H1 (cell line): ENCODE measurements around the gene PMFBP1. TPM values are rescaled to one million over a fixed set of nuclear protein-coding genes. Genes with fewer than 3 reads are reported as not detected.

Source experiments
- ASH2L ChIP-seq: fragments of 200-600, 300-600 bp; sonication (generic); IDR thresholded peaks from one replicate; pipeline ENCODE4 v1.7.1; 2017; ENCODE audit warnings: low read length
- ATF2 ChIP-seq: IDR thresholded peaks from 2 replicates; pipeline ENCODE4 v1.6.1; 2012; ENCODE audit warnings: low read length, inconsistent platforms
- CBX8 ChIP-seq: fragments of 300-800, 300-1000 bp; sonication (generic); IDR thresholded peaks from 2 replicates; pipeline ENCODE4 v1.7.1; 2016; ENCODE audit warnings: low read depth, low read length, borderline replicate concordance
- CTBP2 ChIP-seq: IDR thresholded peaks from 2 replicates; pipeline ENCODE4 v1.7.0; 2011; ENCODE audit warnings: borderline replicate concordance, mild to moderate bottlenecking, moderate library complexity, mixed read lengths, low read length; ENCODE audit not compliant: insufficient read depth, insufficient read length
- HDAC6 ChIP-seq: IDR thresholded peaks from one replicate; pipeline ENCODE4 v1.7.1; 2012; ENCODE audit warnings: low read depth, mild to moderate bottlenecking, inconsistent platforms, low read length, moderate library complexity
- polyA plus RNA-seq, 7 experiments: library from polyadenylated mRNA; depleted of rRNA in 3 of 7; stranded (reverse) in 5 of 7; unstranded in 2 of 7; fragments of >200 nt in 5 of 7; fragments of 200-250 nt in 2 of 7; gene quantifications; 1 replicate in 5 of 7; 2 replicates in 1 of 7; 4 replicates in 1 of 7; pipeline versions ENCODE4 v1.2.1 to v1.2.3, GENCODE V29; 2011 to 2013; ENCODE audit warnings: missing spikeins in 2 of 7, mixed read lengths in 2 of 7
- total RNA-seq: library from RNA; stranded (reverse); fragmentation: NEBNext Ultra II Directional; extraction: Animal tissue kit (Norgen Biotek cat#: 25700); gene quantifications from 2 replicates; pipeline ENCODE4 v1.2.1, GENCODE V29; 2021

The PMFBP1 gene
- total and polyA plus RNA-seq, 2 of the 8 experiments (the other 6 are each of a cell fraction or from before 2014, with no cell fraction given), result 0.32 to 1.6 TPM

- TF ChIP-seq HDAC6 (no peak), CTBP2 (no peak), ATF2 (no peak), ASH2L (no peak), CBX8 (no peak)
These were observed 98.3 kb downstream of the PMFBP1 start (continued) for GRCh38 chr16:72073560-72074230.
